H7 (cell line): ENCODE data around the gene KCNQ1. TPM values are rescaled to one million over a fixed set of nuclear protein-coding genes. Genes with fewer than 3 reads are reported as not detected.
A peak's percentile ranks its signal among the peaks of the same experiment; 100 is the strongest.

ENCODE experiments used
- DNase-seq: peaks from one replicate; pipeline ENCODE4 v3.0.0; 2012
- H3K27me3 ChIP-seq: 2 replicates; pipeline ENCODE4 v1.6.0; 2011; ENCODE audit warnings: mild to moderate bottlenecking, low read length; ENCODE audit not compliant: control insufficient read depth, insufficient read depth
- H3K36me3 ChIP-seq: replicated peaks from 2 replicates; pipeline ENCODE4 v1.5.1; 2011; ENCODE audit warnings: low read length; ENCODE audit not compliant: control insufficient read depth, insufficient read depth
- H3K4me3 ChIP-seq: 2 replicates; pipeline ENCODE4 v1.5.1; 2011; ENCODE audit warnings: low read depth, mild to moderate bottlenecking, control low read depth, low read length, moderate library complexity; ENCODE audit not compliant: insufficient read depth
- total RNA-seq: library from RNA; depleted of rRNA; stranded (reverse); fragments of >200 nt; shearing (Covaris generic); gene quantifications from 2 replicates; pipeline ENCODE4 v1.2.3, GENCODE V29; 2014

KCNQ1 gene
- total RNA-seq, 1 experiment from 2014 or later = 0.48 TPM

GRCh38 chr11:2517016-2517385, 72.2 kb downstream of the KCNQ1 start:
- Histone ChIP-seq H3K36me3 (no peaks in the 10 kb centered on the region), H3K27me3 (0 out of 2 replicates have a peak, but pooled peaks cover 2% of the 10 kb centered on the region), H3K4me3 (no peak overlapping the region)
- peak; percentile 49 for DNase-seq

GRCh38 chr11:2517386-2518064, 72.7 kb downstream of the KCNQ1 start:
- H3K27me3 ChIP-seq = 0 out of 2 replicates have a peak, but pooled peaks cover 2% of the 10 kb centered on the region
- peak; percentile 61 for DNase-seq
- no peak overlapping the region for H3K4me3 ChIP-seq
- no peaks in the 10 kb centered on the region for H3K36me3 ChIP-seq

- H3K36me3 ChIP-seq = no peaks in the 10 kb centered on the region
- H3K4me3 ChIP-seq = no peak overlapping the region
- H3K27me3 ChIP-seq = 0 out of 2 replicates have a peak, but pooled peaks cover 2% of the 10 kb centered on the region
- DNase-seq = peak; percentile 65
Measured at GRCh38 chr11:2518111-2518982, 73.5 kb downstream of the KCNQ1 start.

- H3K4me3 ChIP-seq = no peak overlapping the region
- 0 out of 2 replicates have a peak, but pooled peaks cover 2% of the 10 kb centered on the region for H3K27me3 ChIP-seq
- no peaks in the 10 kb centered on the region for H3K36me3 ChIP-seq
- peak; percentile 52 for DNase-seq
Measured at GRCh38 chr11:2518983-2519340, 74.2 kb downstream of the KCNQ1 start.

GRCh38 chr11:2519517-2519861, 74.7 kb downstream of the KCNQ1 start:
- H3K27me3 ChIP-seq = 0 out of 2 replicates have a peak, but pooled peaks cover 2% of the 10 kb centered on the region
- no peak for DNase-seq
- H3K4me3 ChIP-seq = no peak overlapping the region
- H3K36me3 ChIP-seq = no peaks in the 10 kb centered on the region

- no peak overlapping the region for H3K4me3 ChIP-seq
- H3K36me3 ChIP-seq = no peaks in the 10 kb centered on the region
- H3K27me3 ChIP-seq = 0 out of 2 replicates have a peak, but pooled peaks cover 2% of the 10 kb centered on the region
- DNase-seq = peak; percentile 60
Measured at GRCh38 chr11:2519862-2520735, 75.3 kb downstream of the KCNQ1 start.

GRCh38 chr11:2520736-2521035, 75.9 kb downstream of the KCNQ1 start:
- Histone ChIP-seq H3K27me3 (0 out of 2 replicates have a peak, but pooled peaks cover 2% of the 10 kb centered on the region), H3K4me3 (no peak overlapping the region), H3K36me3 (no peaks in the 10 kb centered on the region)
- DNase-seq = no peak

- Histone ChIP-seq H3K27me3 (0 out of 2 replicates have a peak, but pooled peaks cover 2% of the 10 kb centered on the region), H3K4me3 (no peak overlapping the region), H3K36me3 (no peaks in the 10 kb centered on the region)
- peak; percentile 40 for DNase-seq
Measured at GRCh38 chr11:2521081-2521732, 76.4 kb downstream of the KCNQ1 start.

- no peak overlapping the region for H3K4me3 ChIP-seq
- DNase-seq = peak; percentile 46
- H3K27me3 ChIP-seq = 0 out of 2 replicates have a peak, but pooled peaks cover 2% of the 10 kb centered on the region
- H3K36me3 ChIP-seq = no peaks in the 10 kb centered on the region
Measured at GRCh38 chr11:2521733-2522630, 77.2 kb downstream of the KCNQ1 start.

GRCh38 chr11:2522631-2523255, 77.9 kb downstream of the KCNQ1 start:
- Histone ChIP-seq H3K27me3 (no peaks in the 10 kb centered on the region), H3K36me3 (no peaks in the 10 kb centered on the region), H3K4me3 (no peak overlapping the region)
- peak; percentile 69 for DNase-seq

- peak; percentile 48 for DNase-seq
- Histone ChIP-seq H3K4me3 (no peak overlapping the region), H3K36me3 (no peaks in the 10 kb centered on the region), H3K27me3 (no peaks in the 10 kb centered on the region)
Measured at GRCh38 chr11:2523821-2524391, 79.1 kb downstream of the KCNQ1 start.

GRCh38 chr11:2524446-2525165, 79.8 kb downstream of the KCNQ1 start:
- Histone ChIP-seq H3K36me3 (no peaks in the 10 kb centered on the region), H3K27me3 (no peaks in the 10 kb centered on the region), H3K4me3 (no peak overlapping the region)
- peak; percentile 49 for DNase-seq
